ENCODE measurements around the gene MYLK2.
"Not testable (repeated sequence)": the region's sequence is repeated elsewhere in the genome, so short reads cannot be mapped to it uniquely, and the experiment has no call there.

MYLK2 gene

GRCh38 chr20:31824125-31824485, 4.9 kb downstream of the MYLK2 start:
- no peaks in the 10 kb centered on the region for H3K4me1 ChIP-seq
- DNase-seq: no peak
- TF ChIP-seq, protein P1, sequence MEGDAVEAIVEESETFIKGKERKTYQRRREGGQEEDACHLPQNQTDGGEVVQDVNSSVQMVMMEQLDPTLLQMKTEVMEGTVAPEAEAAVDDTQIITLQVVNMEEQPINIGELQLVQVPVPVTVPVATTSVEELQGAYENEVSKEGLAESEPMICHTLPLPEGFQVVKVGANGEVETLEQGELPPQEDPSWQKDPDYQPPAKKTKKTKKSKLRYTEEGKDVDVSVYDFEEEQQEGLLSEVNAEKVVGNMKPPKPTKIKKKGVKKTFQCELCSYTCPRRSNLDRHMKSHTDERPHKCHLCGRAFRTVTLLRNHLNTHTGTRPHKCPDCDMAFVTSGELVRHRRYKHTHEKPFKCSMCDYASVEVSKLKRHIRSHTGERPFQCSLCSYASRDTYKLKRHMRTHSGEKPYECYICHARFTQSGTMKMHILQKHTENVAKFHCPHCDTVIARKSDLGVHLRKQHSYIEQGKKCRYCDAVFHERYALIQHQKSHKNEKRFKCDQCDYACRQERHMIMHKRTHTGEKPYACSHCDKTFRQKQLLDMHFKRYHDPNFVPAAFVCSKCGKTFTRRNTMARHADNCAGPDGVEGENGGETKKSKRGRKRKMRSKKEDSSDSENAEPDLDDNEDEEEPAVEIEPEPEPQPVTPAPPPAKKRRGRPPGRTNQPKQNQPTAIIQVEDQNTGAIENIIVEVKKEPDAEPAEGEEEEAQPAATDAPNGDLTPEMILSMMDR (IDR thresholded peaks at IDR 0.05; ENCODE audit: low read depth, low read length): no peak
- no peaks in the 10 kb centered on the region for H3K36me3 ChIP-seq
- no peak overlapping the region for H3K4me3 ChIP-seq (ENCODE audit: low read depth, low read length)
- no peaks in the 10 kb centered on the region for H3K27me3 ChIP-seq
- no peaks in the 10 kb centered on the region for H3K9me3 ChIP-seq

DNA sequence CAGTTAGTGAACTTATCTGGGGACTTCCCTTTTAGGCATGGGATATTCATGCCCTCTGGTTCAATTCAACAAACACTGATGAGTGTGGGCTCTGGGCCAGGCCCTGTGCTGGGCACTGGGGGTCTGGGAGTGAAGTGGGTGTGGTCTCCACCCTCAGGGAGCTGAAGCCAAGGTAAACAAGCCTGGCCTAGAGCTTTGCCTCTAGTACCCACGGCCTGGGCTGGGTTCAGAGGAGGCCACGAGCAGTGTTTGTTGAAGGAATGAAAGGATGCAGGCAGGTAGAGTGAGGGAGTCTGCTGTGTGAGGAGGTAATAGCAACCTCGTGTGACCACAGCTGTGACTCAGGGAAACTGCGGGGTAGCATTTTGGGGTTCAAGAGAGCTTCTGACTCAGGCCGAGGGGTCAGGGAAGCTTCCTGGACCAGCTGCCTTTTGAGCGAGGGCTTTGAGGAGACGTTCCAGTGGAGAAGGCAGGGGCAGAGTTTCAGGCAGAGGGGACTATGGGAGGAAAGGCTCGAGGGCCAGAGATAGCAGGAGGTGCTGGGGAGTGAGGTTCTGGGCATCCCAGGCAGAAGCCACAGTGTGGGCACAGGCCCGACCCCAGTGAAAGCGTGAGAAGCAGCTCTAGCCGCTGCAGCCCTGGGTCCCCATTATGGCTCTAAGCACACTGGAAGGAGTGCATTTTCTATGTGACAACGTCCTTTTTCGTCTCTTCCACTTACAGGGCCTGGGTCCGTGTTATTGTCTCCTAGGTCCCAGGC, 5.6 kb downstream of the MYLK2 start:
- no peaks in the 10 kb centered on the region for H3K4me1 ChIP-seq
- TF ChIP-seq, protein P1 (IDR thresholded peaks at IDR 0.05; ENCODE audit: low read depth, low read length): no peak
- no peak overlapping the region for H3K4me3 ChIP-seq (ENCODE audit: low read depth, low read length)
- H3K27me3 ChIP-seq: no peaks in the 10 kb centered on the region
- no peaks in the 10 kb centered on the region for H3K36me3 ChIP-seq
- DNase-seq: no peak
- no peaks in the 10 kb centered on the region for H3K9me3 ChIP-seq

DNA sequence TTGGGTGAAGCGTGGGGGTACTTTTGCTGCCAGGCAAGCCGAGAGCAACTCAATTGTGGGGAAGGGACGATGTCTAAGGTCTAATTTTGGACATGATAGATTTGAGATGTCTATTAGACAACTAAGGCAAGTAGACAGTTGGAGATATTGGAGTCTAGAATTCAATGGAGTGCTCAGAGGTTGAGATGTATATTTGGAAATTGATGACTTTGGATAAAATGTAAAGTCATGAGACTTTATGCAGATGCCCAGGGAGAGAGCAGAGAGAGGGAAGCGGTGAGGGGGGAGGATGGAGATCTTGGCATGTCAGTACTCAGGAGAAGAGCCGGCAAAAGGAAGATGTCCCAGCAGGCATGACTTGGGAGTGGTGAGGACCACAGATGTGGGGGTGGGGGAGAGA, 6.9 kb downstream of the MYLK2 start:
- H3K4me1 ChIP-seq: no peaks in the 10 kb centered on the region
- H3K36me3 ChIP-seq: no peaks in the 10 kb centered on the region
- no peaks in the 10 kb centered on the region for H3K9me3 ChIP-seq
- TF ChIP-seq, protein P1 (IDR thresholded peaks at IDR 0.05; ENCODE audit: low read depth, low read length): no peak
- no peak overlapping the region for H3K4me3 ChIP-seq (ENCODE audit: low read depth, low read length)
- DNase-seq: no peak
- H3K27me3 ChIP-seq: no peaks in the 10 kb centered on the region

DNA sequence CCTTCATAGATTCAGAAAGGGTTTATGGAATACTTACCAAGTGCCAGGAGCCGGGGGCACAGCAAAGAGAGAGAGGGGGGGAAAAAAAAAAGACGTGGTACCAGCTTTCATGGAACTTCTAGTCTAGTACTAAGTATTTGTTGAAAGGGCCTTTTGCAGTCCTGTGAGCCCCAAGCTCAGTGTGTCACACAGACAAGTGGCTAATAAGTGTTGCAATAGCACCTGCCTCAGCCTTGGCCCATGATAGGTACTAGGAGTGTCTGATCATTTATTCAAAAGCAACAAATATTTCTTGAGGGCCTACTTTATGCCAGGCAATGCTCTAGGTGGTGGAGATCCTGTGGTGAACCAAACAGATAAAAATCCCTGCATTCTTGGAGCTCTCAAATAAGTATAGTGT, 7.9 kb downstream of the MYLK2 start:
- no peak overlapping the region for H3K4me3 ChIP-seq (ENCODE audit: low read depth, low read length)
- H3K27me3 ChIP-seq: no peaks in the 10 kb centered on the region
- no peak for DNase-seq
- H3K4me1 ChIP-seq: no peaks in the 10 kb centered on the region
- H3K36me3 ChIP-seq: no peaks in the 10 kb centered on the region
- no peaks in the 10 kb centered on the region for H3K9me3 ChIP-seq
- TF ChIP-seq, protein P1 (IDR thresholded peaks at IDR 0.05; ENCODE audit: low read depth, low read length): no peak

- H3K27me3 ChIP-seq; H3K4me1 ChIP-seq; DNase-seq; H3K9me3 ChIP-seq; H3K36me3 ChIP-seq; H3K4me3 ChIP-seq (ENCODE audit: low read depth, low read length): not testable (repeated sequence)
These were observed 8.9 kb downstream of the MYLK2 start for GRCh38 chr20:31828016-31828415.

GRCh38 chr20:31829731-31830130, 10.6 kb downstream of the MYLK2 start:
- no peaks in the 10 kb centered on the region for H3K36me3 ChIP-seq
- TF ChIP-seq, protein P1 (IDR thresholded peaks at IDR 0.05; ENCODE audit: low read depth, low read length): no peak
- no peaks in the 10 kb centered on the region for H3K27me3 ChIP-seq
- H3K4me3 ChIP-seq (ENCODE audit: low read depth, low read length): no peak overlapping the region
- no peaks in the 10 kb centered on the region for H3K4me1 ChIP-seq
- no peaks in the 10 kb centered on the region for H3K9me3 ChIP-seq
- DNase-seq: no peak
